Stimulated activated memory B cell treated with anti-CD40 and anti-IgM and Interleukin-4, amounts not matched to agents 10 μg/mL and 1 μg/mL and 100 μg/mL, for 72 hours (primary cell): Measurements from ENCODE around the gene HBE1.
"Not testable (repeated sequence)": the region's sequence is repeated elsewhere in the genome, so short reads cannot be mapped to it uniquely, and the experiment has no call there.

ENCODE experiments used
- ATAC-seq: fragments of 150-1000 bp; cut with Tn5 transposase; 2 replicates; pipeline ENCODE4 v1.10.0; 2021
- H3K27ac Mint-ChIP-seq: one replicate; pipeline ENCODE4 v1.8.0; 2022; ENCODE audit warnings: mild to moderate bottlenecking, mixed read lengths
- H3K27me3 Mint-ChIP-seq: one replicate; pipeline ENCODE4 v1.8.0; 2022; ENCODE audit warnings: mixed read lengths
- H3K36me3 Mint-ChIP-seq: one replicate; pipeline ENCODE4 v1.8.0; 2022; ENCODE audit warnings: mixed read lengths
- H3K4me1 Mint-ChIP-seq: one replicate; pipeline ENCODE4 v1.8.0; 2022; ENCODE audit warnings: mixed read lengths
- H3K4me3 Mint-ChIP-seq: one replicate; pipeline ENCODE4 v1.8.0; 2022; ENCODE audit warnings: mild to moderate bottlenecking, moderate library complexity, mixed read lengths
- H3K9me3 Mint-ChIP-seq: one replicate; pipeline ENCODE4 v1.8.0; 2022; ENCODE audit warnings: mixed read lengths

HBE1 gene

DNA sequence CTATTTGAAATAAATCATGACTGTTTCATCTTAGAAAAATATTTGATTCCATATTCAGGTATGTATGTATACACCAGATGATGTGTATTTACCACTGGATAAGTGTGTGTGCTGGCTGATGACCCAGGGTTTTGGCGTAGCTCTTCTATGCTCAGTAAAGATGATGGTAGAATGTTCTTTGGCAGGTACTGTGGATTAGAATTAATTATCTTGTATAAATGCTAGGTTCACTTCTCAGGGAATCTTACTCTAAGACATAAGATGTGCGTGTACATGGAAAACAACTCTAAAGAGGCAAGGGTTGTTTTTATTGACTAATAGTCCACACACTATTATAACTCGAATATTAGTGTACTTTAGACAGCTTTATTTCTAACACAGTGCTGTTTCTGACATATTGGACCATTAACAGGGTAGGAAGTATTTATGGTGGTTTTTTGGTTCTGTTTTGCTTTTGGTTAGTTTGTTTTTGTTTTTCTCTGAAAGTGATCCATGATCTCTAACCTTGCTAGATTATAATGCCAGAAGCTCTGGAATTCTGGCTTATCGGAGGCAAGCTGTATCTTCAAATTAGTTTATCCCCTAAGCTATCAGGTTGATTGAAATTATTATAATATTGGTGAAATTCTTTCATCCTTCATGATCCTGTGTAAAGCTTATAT, 19.1 kb downstream of the HBE1 start:
- no peaks in the 10 kb centered on the region for H3K9me3 Mint-ChIP-seq

GRCh38 chr11:5249807-5250396, 19.8 kb downstream of the HBE1 start, which contains the start of gene HBG1:
Gene HBG1 (minus strand): TSS chr11:5249857. CDS start chr11:5249804, 53 bp downstream.
- H3K4me1 Mint-ChIP-seq, H3K4me3 Mint-ChIP-seq, ATAC-seq, H3K27ac Mint-ChIP-seq, H3K36me3 Mint-ChIP-seq, H3K9me3 Mint-ChIP-seq: not testable (repeated sequence)
- H3K27me3 Mint-ChIP-seq, result peaks cover 16% of the 10 kb centered on the region

More for the DNA sequence above, 19.1 kb downstream of the HBE1 start:
- Mint-ChIP-seq H3K27me3 (peaks cover 9% of the 10 kb centered on the region), H3K4me3 (no peak overlapping the region), H3K4me1 (no peaks in the 10 kb centered on the region), H3K27ac (no peak overlapping the region), H3K36me3 (no peaks in the 10 kb centered on the region)
- no peak for ATAC-seq

DNA sequence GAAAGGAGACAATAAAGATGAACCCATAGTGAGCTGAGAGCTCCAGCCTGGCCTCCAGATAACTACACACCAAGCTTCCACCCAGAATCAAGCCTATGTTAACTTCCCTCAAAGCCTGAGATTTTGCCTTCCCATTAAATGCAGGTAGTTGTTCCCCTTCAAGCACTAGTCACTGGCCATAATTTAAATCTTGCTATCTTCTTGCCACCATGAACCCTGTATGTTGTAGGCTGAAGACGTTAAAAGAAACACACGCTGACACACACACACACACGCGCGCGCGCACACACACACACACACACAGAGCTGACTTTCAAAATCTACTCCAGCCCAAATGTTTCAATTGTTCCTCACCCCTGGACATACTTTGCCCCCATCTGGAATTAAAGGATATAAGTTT, 21.2 kb downstream of the HBE1 start:
- peaks cover 16% of the 10 kb centered on the region for H3K27me3 Mint-ChIP-seq
- H3K9me3 Mint-ChIP-seq, H3K4me1 Mint-ChIP-seq, H3K4me3 Mint-ChIP-seq, H3K27ac Mint-ChIP-seq, H3K36me3 Mint-ChIP-seq, ATAC-seq: not testable (repeated sequence)

DNA sequence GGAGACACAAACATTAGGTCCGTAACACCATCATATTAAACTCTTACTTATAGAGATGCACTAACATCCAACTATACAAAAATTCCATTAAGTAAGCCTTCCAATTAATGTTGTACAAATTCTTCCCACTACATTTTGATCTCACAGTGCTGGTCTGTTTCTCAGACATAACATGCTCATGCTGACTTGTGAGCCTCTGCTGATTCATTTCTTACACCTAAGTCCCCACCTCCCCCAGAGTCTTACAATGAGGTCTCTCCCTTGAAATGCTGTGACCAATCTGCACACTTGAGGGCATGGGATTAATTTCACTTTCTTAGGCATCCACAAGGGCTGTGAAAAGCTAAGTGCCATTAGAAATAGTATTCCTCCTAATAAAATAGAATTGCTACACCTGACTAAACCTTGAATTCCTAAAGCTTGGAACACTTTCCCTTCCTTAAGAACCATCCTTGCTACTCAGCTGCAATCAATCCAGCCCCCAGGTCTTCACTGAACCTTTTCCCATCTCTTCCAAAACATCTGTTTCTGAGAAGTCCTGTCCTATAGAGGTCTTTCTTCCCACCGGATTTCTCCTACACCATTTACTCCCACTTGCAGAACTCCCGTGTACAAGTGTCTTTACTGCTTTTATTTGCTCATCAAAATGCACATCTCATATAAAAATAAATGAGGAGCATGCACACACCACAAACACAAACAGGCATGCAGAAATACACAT, 22.1 kb downstream of the HBE1 start:
- ATAC-seq, result no peak
- Mint-ChIP-seq H3K36me3 (no peaks in the 10 kb centered on the region), H3K9me3 (no peaks in the 10 kb centered on the region), H3K4me1 (no peaks in the 10 kb centered on the region), H3K4me3 (no peak overlapping the region), H3K27ac (no peak overlapping the region), H3K27me3 (peaks cover 16% of the 10 kb centered on the region)

DNA sequence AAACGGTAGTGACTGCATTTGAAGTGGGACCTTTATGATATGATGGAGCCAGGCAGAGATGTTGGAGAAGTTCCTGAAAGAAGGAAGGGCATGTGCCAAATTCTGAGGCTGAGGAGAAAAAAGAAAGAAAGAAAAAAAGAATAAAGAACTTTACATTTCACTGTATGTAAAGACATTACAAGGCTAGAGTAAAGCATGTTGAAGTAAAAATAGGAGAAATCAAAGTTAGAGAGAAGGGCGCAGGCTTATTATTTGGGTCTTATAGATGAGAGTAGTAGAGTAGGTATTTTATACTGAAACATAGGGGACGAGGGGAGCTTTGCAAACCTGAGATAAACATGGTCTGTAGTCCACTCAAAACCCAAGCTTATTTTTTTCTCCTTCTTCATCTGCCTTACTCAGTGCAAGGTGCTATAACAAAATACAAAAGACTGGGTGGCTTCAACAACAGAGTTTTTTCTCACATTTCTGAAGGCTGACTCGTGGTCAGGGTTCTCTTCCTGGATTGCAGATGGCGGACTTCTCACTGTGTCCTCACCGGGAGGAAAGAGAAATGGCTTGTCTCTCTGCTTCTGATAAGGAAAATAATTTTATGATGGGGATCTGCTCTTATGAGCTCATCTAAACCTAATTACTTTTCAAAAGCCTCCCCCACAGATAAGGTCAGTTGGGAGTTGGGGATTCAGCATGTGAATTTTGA, 22.8 kb downstream of the HBE1 start:
- H3K27ac Mint-ChIP-seq, result no peak overlapping the region
- H3K9me3 Mint-ChIP-seq, result no peaks in the 10 kb centered on the region
- H3K4me3 Mint-ChIP-seq, result no peak overlapping the region
- no peak for ATAC-seq
- H3K4me1 Mint-ChIP-seq, result no peaks in the 10 kb centered on the region
- no peaks in the 10 kb centered on the region for H3K36me3 Mint-ChIP-seq
- H3K27me3 Mint-ChIP-seq, result peaks cover 16% of the 10 kb centered on the region

DNA sequence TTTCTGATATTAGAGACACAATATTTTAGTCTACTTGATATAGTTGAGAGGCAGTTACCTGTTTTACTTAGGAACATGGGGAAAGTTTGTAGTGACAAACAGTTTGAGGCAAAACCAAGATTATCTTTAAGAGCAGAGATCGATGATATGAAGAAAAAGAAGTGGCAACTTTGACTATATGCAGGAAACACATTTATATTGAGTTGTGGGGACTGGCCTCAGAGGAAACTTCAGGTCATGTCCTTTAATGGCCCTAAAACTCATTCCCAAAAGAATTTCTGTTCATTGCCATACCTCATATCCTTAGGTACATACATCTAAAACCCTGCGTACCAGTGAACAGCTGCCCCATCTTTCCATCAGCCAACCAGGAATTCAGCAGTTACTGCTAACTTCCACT, 24.6 kb downstream of the HBE1 start:
- no peak for ATAC-seq
- no peak overlapping the region for H3K4me3 Mint-ChIP-seq
- peaks cover 13% of the 10 kb centered on the region for H3K27me3 Mint-ChIP-seq
- H3K4me1 Mint-ChIP-seq, result no peaks in the 10 kb centered on the region
- H3K9me3 Mint-ChIP-seq, result no peaks in the 10 kb centered on the region
- no peaks in the 10 kb centered on the region for H3K36me3 Mint-ChIP-seq
- no peak overlapping the region for H3K27ac Mint-ChIP-seq

DNA sequence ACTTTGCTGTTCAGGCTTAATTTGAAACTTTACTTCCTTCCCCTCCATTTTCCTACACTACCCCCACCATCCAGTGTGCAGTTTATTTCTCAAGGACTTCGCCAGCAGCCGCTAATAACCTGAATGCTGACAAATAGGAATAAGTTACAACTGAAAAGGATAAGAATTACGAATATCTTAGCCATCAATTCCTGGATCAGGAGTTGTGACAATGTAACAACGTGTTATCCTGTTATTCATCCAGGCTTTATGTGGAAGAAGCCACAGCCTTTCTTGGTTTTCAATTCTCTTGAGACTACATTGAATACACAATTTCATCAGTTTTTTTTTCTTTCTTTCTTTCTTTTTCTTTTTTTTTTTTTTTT, 25.9 kb downstream of the HBE1 start:
- ATAC-seq, result no peak
- H3K4me3 Mint-ChIP-seq, result no peak overlapping the region
- H3K9me3 Mint-ChIP-seq, result no peaks in the 10 kb centered on the region
- peaks cover 10% of the 10 kb centered on the region for H3K27me3 Mint-ChIP-seq
- H3K27ac Mint-ChIP-seq, result no peak overlapping the region
- no peaks in the 10 kb centered on the region for H3K36me3 Mint-ChIP-seq
- H3K4me1 Mint-ChIP-seq, result no peaks in the 10 kb centered on the region

- no peaks in the 10 kb centered on the region for H3K36me3 Mint-ChIP-seq
- no peaks in the 10 kb centered on the region for H3K9me3 Mint-ChIP-seq
- H3K4me3 Mint-ChIP-seq, result no peak overlapping the region
- H3K4me1 Mint-ChIP-seq, result no peaks in the 10 kb centered on the region
- H3K27ac Mint-ChIP-seq, result no peak overlapping the region
- ATAC-seq, result no peak
- peaks cover 10% of the 10 kb centered on the region for H3K27me3 Mint-ChIP-seq
Observed at GRCh38 chr11:5242933-5243815, 26.6 kb downstream of the HBE1 start.

DNA sequence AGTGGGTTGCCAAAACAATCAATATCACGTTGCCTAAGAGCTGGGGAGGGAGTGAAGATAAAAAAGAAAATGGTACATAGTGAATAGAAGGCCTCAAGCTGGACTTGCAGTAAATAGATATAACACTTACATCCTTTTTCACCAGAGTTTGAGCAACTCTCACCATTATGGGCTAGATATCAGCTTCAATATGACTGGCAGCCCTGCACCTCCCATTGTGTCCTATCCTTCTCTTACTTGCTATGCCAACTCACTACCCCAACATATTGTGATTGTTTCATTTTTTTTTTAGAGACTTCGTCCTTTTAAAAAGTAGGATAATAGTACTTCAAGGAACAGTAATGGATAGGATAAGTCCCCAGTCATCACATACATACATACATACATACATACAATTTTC, 27.5 kb downstream of the HBE1 start:
- Mint-ChIP-seq H3K27me3 (peaks cover 10% of the 10 kb centered on the region), H3K9me3 (no peaks in the 10 kb centered on the region), H3K36me3 (no peaks in the 10 kb centered on the region), H3K4me1 (no peaks in the 10 kb centered on the region), H3K4me3 (no peak overlapping the region), H3K27ac (no peak overlapping the region)
- ATAC-seq, result no peak

- Mint-ChIP-seq H3K4me3 (no peak overlapping the region), H3K4me1 (no peaks in the 10 kb centered on the region), H3K27me3 (peaks cover 10% of the 10 kb centered on the region), H3K27ac (no peak overlapping the region), H3K36me3 (no peaks in the 10 kb centered on the region), H3K9me3 (no peaks in the 10 kb centered on the region)
- ATAC-seq, result no peak
Observed at GRCh38 chr11:5241458-5241857, 28.3 kb downstream of the HBE1 start.

DNA sequence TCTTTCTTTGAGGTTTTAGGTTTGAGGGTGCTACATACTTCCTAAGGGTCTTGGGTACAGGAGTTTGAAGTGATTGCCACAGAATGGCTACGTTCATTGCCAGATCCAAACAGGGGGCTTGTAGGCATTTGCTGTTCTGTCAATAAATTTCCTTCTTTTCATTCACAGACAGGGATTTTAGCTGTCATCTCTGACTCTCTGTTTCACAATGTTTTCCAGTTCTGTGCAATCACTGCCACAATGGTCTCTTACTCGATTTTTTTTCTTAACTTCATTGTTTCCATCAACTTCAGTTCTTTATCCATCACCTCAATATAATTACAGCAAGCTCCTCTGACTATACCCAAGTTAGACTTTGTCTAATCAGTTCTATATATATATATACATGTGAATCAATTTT, 29.3 kb downstream of the HBE1 start:
- no peak overlapping the region for H3K4me3 Mint-ChIP-seq
- no peaks in the 10 kb centered on the region for H3K36me3 Mint-ChIP-seq
- no peaks in the 10 kb centered on the region for H3K4me1 Mint-ChIP-seq
- no peaks in the 10 kb centered on the region for H3K9me3 Mint-ChIP-seq
- no peak overlapping the region for H3K27ac Mint-ChIP-seq
- peaks cover 10% of the 10 kb centered on the region for H3K27me3 Mint-ChIP-seq
- ATAC-seq, result no peak

- Mint-ChIP-seq H3K36me3 (no peaks in the 10 kb centered on the region), H3K9me3 (no peaks in the 10 kb centered on the region), H3K4me3 (no peak overlapping the region), H3K4me1 (no peaks in the 10 kb centered on the region), H3K27me3 (peaks cover 10% of the 10 kb centered on the region), H3K27ac (no peak overlapping the region)
- no peak for ATAC-seq
Observed at GRCh38 chr11:5240056-5240455, 29.7 kb downstream of the HBE1 start.

- Mint-ChIP-seq H3K9me3 (no peaks in the 10 kb centered on the region), H3K4me3 (no peak overlapping the region), H3K27ac (no peak overlapping the region), H3K36me3 (no peaks in the 10 kb centered on the region), H3K4me1 (peaks cover 5% of the 10 kb centered on the region), H3K27me3 (peaks cover 12% of the 10 kb centered on the region)
- ATAC-seq, result no peak
Observed at GRCh38 chr11:5239046-5239445, 30.7 kb downstream of the HBE1 start.

DNA sequence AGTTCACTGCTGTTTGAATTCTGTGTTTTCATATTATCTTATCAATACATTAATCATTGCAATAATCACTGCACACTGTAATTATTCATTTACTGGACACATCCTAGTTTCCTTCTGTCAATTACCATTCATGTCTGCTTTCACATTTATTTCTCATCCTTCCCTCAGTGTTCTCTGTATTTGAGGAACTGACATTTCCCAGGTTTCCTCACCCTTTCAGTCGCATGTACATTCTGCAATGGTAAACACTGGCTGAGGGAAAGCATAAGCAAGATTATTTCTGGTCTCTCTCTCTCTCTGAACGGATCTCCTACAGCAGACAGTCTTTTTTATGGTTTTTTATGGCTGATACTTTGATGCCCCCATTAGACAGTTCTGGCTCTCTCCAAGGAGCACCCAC, 31.3 kb downstream of the HBE1 start:
- Mint-ChIP-seq H3K9me3 (no peaks in the 10 kb centered on the region), H3K27ac (no peak overlapping the region), H3K36me3 (no peaks in the 10 kb centered on the region), H3K4me1 (peaks cover 7% of the 10 kb centered on the region), H3K27me3 (peaks cover 12% of the 10 kb centered on the region), H3K4me3 (no peak overlapping the region)
- no peak for ATAC-seq

DNA sequence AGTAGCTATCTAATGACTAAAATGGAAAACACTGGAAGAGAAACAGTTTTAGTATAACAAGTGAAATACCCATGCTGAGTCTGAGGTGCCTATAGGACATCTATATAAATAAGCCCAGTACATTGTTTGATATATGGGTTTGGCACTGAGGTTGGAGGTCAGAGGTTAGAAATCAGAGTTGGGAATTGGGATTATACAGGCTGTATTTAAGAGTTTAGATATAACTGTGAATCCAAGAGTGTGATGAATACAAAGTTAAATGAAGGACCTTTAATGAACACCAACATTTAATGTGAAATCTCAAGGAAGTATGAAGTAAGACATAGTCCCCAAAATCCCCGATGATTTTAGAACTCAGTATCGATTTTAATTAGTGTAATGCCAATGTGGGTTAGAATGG, 32.3 kb downstream of the HBE1 start:
- Mint-ChIP-seq H3K27ac (no peak overlapping the region), H3K36me3 (no peaks in the 10 kb centered on the region), H3K9me3 (no peaks in the 10 kb centered on the region), H3K4me3 (no peak overlapping the region), H3K4me1 (peaks cover 7% of the 10 kb centered on the region), H3K27me3 (peaks cover 12% of the 10 kb centered on the region)
- no peak for ATAC-seq
